ENCODE data around the gene HOXC10.

Gene HOXC10

GRCh38 chr12:53995378-53996239 is 10.7 kb downstream of the HOXC10 start:
- peak overlapping the region; percentile 17 for H3K4me3 ChIP-seq (ENCODE audit: low read depth, low read length)
- TF ChIP-seq CTCF (IDR thresholded peaks at IDR 0.05; ENCODE audit: low read depth, low read length, missing control alignments) = no peak
- no peak for DNase-seq (ENCODE audit: low read depth)
- in situ Hi-C loops (cut with HindIII; ENCODE audit: low sequenced_read_pairs) = no loop called here

GRCh38 chr12:53996240-53997203 is 11.6 kb downstream of the HOXC10 start:
- in situ Hi-C loops (cut with HindIII; ENCODE audit: low sequenced_read_pairs) = no loop called here
- DNase-seq (ENCODE audit: low read depth) = no peak
- H3K4me3 ChIP-seq (ENCODE audit: low read depth, low read length) = peak overlapping the region; percentile 17
- no peak for TF ChIP-seq CTCF (IDR thresholded peaks at IDR 0.05; ENCODE audit: low read depth, low read length, missing control alignments)

- DNase-seq (ENCODE audit: low read depth) = no peak
- H3K4me3 ChIP-seq (ENCODE audit: low read depth, low read length) = no peak overlapping the region
- no peak for TF ChIP-seq CTCF (IDR thresholded peaks at IDR 0.05; ENCODE audit: low read depth, low read length, missing control alignments)
- in situ Hi-C loops (cut with HindIII; ENCODE audit: low sequenced_read_pairs) = no loop called here
Observed at GRCh38 chr12:53997204-53998109, 12.5 kb downstream of the HOXC10 start.

GRCh38 chr12:53998110-53998899 is 13.4 kb downstream of the HOXC10 start:
- no peak for DNase-seq (ENCODE audit: low read depth)
- H3K4me3 ChIP-seq (ENCODE audit: low read depth, low read length) = no peak overlapping the region
- in situ Hi-C loops (cut with HindIII; ENCODE audit: low sequenced_read_pairs) = no loop called here
- no peak for TF ChIP-seq CTCF (IDR thresholded peaks at IDR 0.05; ENCODE audit: low read depth, low read length, missing control alignments)

- in situ Hi-C loops (cut with HindIII; ENCODE audit: low sequenced_read_pairs) = no loop called here
- TF ChIP-seq CTCF (IDR thresholded peaks at IDR 0.05; ENCODE audit: low read depth, low read length, missing control alignments) = no peak
- no peak for DNase-seq (ENCODE audit: low read depth)
- H3K4me3 ChIP-seq (ENCODE audit: low read depth, low read length) = no peak overlapping the region
Observed at GRCh38 chr12:53998900-53999236, 13.9 kb downstream of the HOXC10 start.

Data from astrocyte of the cerebellum (primary cell).